Upper lobe of left lung (tissue), 6 donors: ENCODE results near the gene WBP1L. TPM values are rescaled to one million over a fixed set of nuclear protein-coding genes. Genes with fewer than 3 reads are reported as not detected.
A peak's percentile ranks its signal among the peaks of the same experiment; 100 is the strongest.

ENCODE experiments used
- ATAC-seq, 2 donors: fragments of 200-7000 bp; cut with Tn5 transposase; one replicate each; pipeline ENCODE4 v1.9.1; 2022; ENCODE audit warnings: mild to moderate bottlenecking in 2 of 2, moderate library complexity in 2 of 2; ENCODE audit not compliant: low FRiP score in 2 of 2
- DNase-seq, 2 donors: peaks; one replicate each; pipeline ENCODE4 v3.0.0-alpha.2; 2019 to 2020
- H3K27ac ChIP-seq, 4 donors: fragments of 200-600 bp; sonication (generic); one replicate each; pipeline ENCODE4 v1.5.1; 2016 to 2019
- H3K27me3 ChIP-seq, 4 donors: fragments of 200-600 bp; sonication (generic); one replicate each; pipeline ENCODE4 v1.5.1; 2017 to 2019
- H3K36me3 ChIP-seq, 4 donors: fragments of 200-600 bp; sonication (generic); one replicate each; pipeline ENCODE4 v1.5.1; 2016 to 2019
- H3K4me1 ChIP-seq, 4 donors: fragments of 200-600 bp; sonication (generic); one replicate each; pipeline ENCODE4 v1.5.1; 2018 to 2019
- H3K4me3 ChIP-seq, 4 donors: fragments of 200-600 bp; sonication (generic); one replicate each; pipeline ENCODE4 v1.5.1; 2017 to 2019; ENCODE audit warnings: mild to moderate bottlenecking in 2 of 4, moderate library complexity in 1 of 4
- H3K9me3 ChIP-seq, 4 donors: fragments of 200-600 bp; sonication (generic); one replicate each; pipeline ENCODE4 v1.5.1; 2018 to 2019
- CTCF ChIP-seq, 6 experiments: fragments of 450-650 bp in 4 of 6; fragments of 200-600 bp in 2 of 6; sonication (generic) in 2 of 6; IDR thresholded peaks; one replicate each; pipeline ENCODE4 v1.5.1; 2016 to 2019; ENCODE audit warnings: antibody characterized with exemption in 6 of 6
- EP300 ChIP-seq, 4 donors: sonication (generic); formaldehyde crosslinking; IDR thresholded peaks; one replicate each; pipeline ENCODE4 v1.5.1; 2017; ENCODE audit warnings: antibody characterized with exemption in 4 of 4, control low read depth in 2 of 4
- POLR2A ChIP-seq, 4 donors: fragments of 450-650 bp; IDR thresholded peaks; one replicate each; pipeline ENCODE4 v1.5.1; 2016 to 2017; ENCODE audit warnings: antibody characterized with exemption in 4 of 4, mild to moderate bottlenecking in 2 of 4
- POLR2AphosphoS5 ChIP-seq, 2 donors: sonication (generic); formaldehyde crosslinking; IDR thresholded peaks; one replicate each; pipeline ENCODE4 v1.5.1; 2017; ENCODE audit warnings: antibody characterized with exemption in 2 of 2
- WGBS, 2 donors: methylation state at CpG; one replicate each; pipeline ENCODE4 v1.1.5; 2017 to 2018; 5-methylcytosine and 5-hydroxymethylcytosine counted together
- total RNA-seq, 6 donors: library from RNA; depleted of rRNA in 4 of 6; stranded (reverse); fragments of >200 nt in 4 of 6; gene quantifications; one replicate each; pipeline versions ENCODE4 v1.1.0 to v1.2.1, GENCODE V29; 2016 to 2021
- donor health status: DM: no; HTN: no; CAD: no; lungs with moderate emphysema.
- donor health status: DM: no; HTN: yes; CAD: no; lungs with severe emphysema.

The WBP1L gene
- total RNA-seq, 6 donors from 2014 or later, result 41.7 to 76.6 (median 54.7) TPM

- ATAC-seq, result no peak
- Histone ChIP-seq H3K27me3 (no peaks in the 10 kb centered on the region), H3K4me3 (no peak overlapping the region), H3K27ac (peak overlapping the region in 2 of 4 donors; percentile 45 to 52), H3K36me3 (no peaks in the 10 kb centered on the region), H3K9me3 (no peaks in the 10 kb centered on the region), H3K4me1 (peaks cover 38 to 52% (median 40%) of the 10 kb centered on the region in 4 donors)
- WGBS, 2 donors, result 89 to 100% methylated on average over 1 of the region's 1 CpG
- TF ChIP-seq EP300 (IDR thresholded peaks at IDR 0.05) (no peak), CTCF (IDR thresholded peaks at IDR 0.05) (no peak), POLR2A (IDR thresholded peaks at IDR 0.05) (no peak), POLR2AphosphoS5 (IDR thresholded peaks at IDR 0.05) (no peak)
- no peak for DNase-seq
Observed at GRCh38 chr10:102770792-102771191, 27.0 kb downstream of the WBP1L start.

- H3K9me3 ChIP-seq, result no peaks in the 10 kb centered on the region
- TF ChIP-seq CTCF (IDR thresholded peaks at IDR 0.05) (no peak), POLR2AphosphoS5 (IDR thresholded peaks at IDR 0.05) (no peak), EP300 (IDR thresholded peaks at IDR 0.05) (no peak), POLR2A (IDR thresholded peaks at IDR 0.05) (no peak)
Observed at GRCh38 chr10:102773320-102773719, 29.6 kb downstream of the WBP1L start.

GRCh38 chr10:102773986-102774385 is 30.2 kb downstream of the WBP1L start:
- peak in 1 of 2 donors; percentile 43 for ATAC-seq
- no peaks in the 10 kb centered on the region for H3K27me3 ChIP-seq
- peaks cover 57 to 76% (median 59%) of the 10 kb centered on the region in 4 donors for H3K4me1 ChIP-seq
- no peaks in the 10 kb centered on the region for H3K9me3 ChIP-seq
- peak overlapping the region; percentile 85 to 91 (median 88) for H3K27ac ChIP-seq
- no peak for DNase-seq
- H3K4me3 ChIP-seq, result no peak overlapping the region
- WGBS, 2 donors, result 54 to 61% methylated on average over 5 of the region's 5 CpGs
- H3K36me3 ChIP-seq, result no peaks in the 10 kb centered on the region
- TF ChIP-seq POLR2AphosphoS5 (IDR thresholded peaks at IDR 0.05) (peak in 1 of 2 donors; percentile 15), EP300 (IDR thresholded peaks at IDR 0.05) (no peak), POLR2A (IDR thresholded peaks at IDR 0.05) (peak in 1 of 4 donors; percentile 27), CTCF (IDR thresholded peaks at IDR 0.05) (no peak)

More at GRCh38 chr10:102773320-102773719, 29.6 kb downstream of the WBP1L start:
- ATAC-seq, result no peak
- Histone ChIP-seq H3K27me3 (no peaks in the 10 kb centered on the region), H3K4me1 (peaks cover 52 to 71% (median 58%) of the 10 kb centered on the region in 4 donors), H3K27ac (peak overlapping the region in 2 of 4 donors; percentile 85 to 89), H3K36me3 (no peaks in the 10 kb centered on the region), H3K4me3 (no peak overlapping the region)
- DNase-seq, result no peak
- 53 to 63% methylated on average over 1 of the region's 1 CpG for WGBS, 2 donors

GRCh38 chr10:102775201-102775934 is 31.6 kb downstream of the WBP1L start:
- Histone ChIP-seq H3K4me3 (peak overlapping the region in 3 of 4 donors; percentile 21 to 44 (median 33)), H3K4me1 (peaks cover 59 to 79% (median 71%) of the 10 kb centered on the region in 4 donors), H3K9me3 (no peaks in the 10 kb centered on the region), H3K27ac (peak overlapping the region; percentile 85 to 91 (median 88)), H3K27me3 (no peaks in the 10 kb centered on the region), H3K36me3 (no peaks in the 10 kb centered on the region)
- ATAC-seq (peak in 1 of 2 donors; percentile 9), DNase-seq (peak in 1 of 2 donors; percentile 60)
- 39 to 51% methylated on average over 15 to 16 of the region's 16 CpGs for WGBS, 2 donors
- TF ChIP-seq POLR2AphosphoS5 (IDR thresholded peaks at IDR 0.05), result peak in 1 of 2 donors; percentile 13
- TF ChIP-seq EP300 (IDR thresholded peaks at IDR 0.05), result peak in 1 of 4 donors; percentile 2
- no peak for TF ChIP-seq CTCF (IDR thresholded peaks at IDR 0.05)
- TF ChIP-seq POLR2A (IDR thresholded peaks at IDR 0.05), result no peak
